ENCODE measurements around the gene ARHGAP26.

Gene ARHGAP26

GRCh38 chr5:143263272-143263810, 493.2 kb downstream of the ARHGAP26 start:
- no peak overlapping the region for H3K4me3 ChIP-seq (ENCODE audit: low read depth, low read length)
- DNase-seq (ENCODE audit: low read depth): no peak
- TF ChIP-seq, protein P1, sequence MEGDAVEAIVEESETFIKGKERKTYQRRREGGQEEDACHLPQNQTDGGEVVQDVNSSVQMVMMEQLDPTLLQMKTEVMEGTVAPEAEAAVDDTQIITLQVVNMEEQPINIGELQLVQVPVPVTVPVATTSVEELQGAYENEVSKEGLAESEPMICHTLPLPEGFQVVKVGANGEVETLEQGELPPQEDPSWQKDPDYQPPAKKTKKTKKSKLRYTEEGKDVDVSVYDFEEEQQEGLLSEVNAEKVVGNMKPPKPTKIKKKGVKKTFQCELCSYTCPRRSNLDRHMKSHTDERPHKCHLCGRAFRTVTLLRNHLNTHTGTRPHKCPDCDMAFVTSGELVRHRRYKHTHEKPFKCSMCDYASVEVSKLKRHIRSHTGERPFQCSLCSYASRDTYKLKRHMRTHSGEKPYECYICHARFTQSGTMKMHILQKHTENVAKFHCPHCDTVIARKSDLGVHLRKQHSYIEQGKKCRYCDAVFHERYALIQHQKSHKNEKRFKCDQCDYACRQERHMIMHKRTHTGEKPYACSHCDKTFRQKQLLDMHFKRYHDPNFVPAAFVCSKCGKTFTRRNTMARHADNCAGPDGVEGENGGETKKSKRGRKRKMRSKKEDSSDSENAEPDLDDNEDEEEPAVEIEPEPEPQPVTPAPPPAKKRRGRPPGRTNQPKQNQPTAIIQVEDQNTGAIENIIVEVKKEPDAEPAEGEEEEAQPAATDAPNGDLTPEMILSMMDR (IDR thresholded peaks at IDR 0.05; ENCODE audit: control insufficient read depth, extremely low read depth, insufficient read depth): no peak

DNA sequence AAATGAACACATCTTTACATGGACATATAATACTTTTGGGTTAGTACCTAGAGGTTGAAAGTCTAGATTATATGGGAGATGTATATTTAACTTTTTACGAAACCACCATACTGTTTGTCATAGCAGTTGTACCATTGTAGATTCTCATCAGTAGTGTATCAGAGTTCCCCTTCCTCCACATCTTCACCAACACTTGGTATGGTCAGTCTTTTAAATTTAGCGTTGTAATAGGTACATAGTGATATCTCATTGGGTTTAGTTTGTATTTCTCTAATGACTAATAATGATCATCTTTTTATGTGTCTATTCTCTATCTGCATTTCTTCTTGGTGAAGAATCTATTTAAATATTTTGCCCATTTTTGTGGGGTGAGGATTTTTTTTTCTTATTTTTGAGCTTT, 495.8 kb downstream of the ARHGAP26 start:
- DNase-seq (ENCODE audit: low read depth): no peak
- no peak overlapping the region for H3K4me3 ChIP-seq (ENCODE audit: low read depth, low read length)
- TF ChIP-seq, protein P1 (IDR thresholded peaks at IDR 0.05; ENCODE audit: control insufficient read depth, extremely low read depth, insufficient read depth): no peak

DNA sequence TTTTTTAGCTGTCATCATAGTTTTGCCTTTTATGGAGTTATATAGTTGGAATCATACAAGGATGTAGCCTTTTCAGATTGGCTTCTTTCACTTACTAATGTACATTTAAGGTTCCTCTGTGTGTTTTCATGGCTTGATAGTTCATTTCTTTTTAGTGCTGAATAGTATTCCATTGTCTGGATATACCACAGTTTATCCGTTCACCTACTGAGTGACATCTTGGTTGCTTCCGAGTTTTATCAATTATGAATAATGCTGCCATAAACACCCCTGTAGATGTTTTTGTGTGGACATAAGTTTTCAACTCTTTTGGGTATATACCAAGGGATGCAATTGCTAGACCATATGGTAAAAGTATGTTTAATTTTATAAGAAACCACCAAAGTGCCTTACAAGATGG, 497.0 kb downstream of the ARHGAP26 start:
- DNase-seq (ENCODE audit: low read depth): no peak
- no peak overlapping the region for H3K4me3 ChIP-seq (ENCODE audit: low read depth, low read length)
- TF ChIP-seq, protein P1 (IDR thresholded peaks at IDR 0.05; ENCODE audit: control insufficient read depth, extremely low read depth, insufficient read depth): no peak

DNA sequence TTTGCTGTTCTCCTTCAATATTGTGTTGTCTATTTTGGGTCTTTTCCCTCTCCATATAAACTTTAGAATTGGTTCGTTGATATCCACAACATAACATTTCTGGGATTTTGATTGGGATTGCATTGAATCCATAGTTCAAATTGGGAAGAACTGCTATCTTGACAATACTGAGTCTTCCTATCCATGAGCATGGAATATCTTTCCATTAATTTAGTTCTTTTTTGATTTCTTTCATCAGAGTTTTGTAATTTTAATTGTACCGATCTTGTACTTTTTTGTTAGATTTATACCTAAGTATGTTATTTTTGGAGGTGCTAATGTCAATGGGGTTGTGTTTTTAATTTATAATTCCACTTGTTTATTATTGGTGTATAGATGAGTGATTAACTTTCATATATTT, 498.2 kb downstream of the ARHGAP26 start:
- DNase-seq (ENCODE audit: low read depth): no peak
- TF ChIP-seq, protein P1 (IDR thresholded peaks at IDR 0.05; ENCODE audit: control insufficient read depth, extremely low read depth, insufficient read depth): no peak
- H3K4me3 ChIP-seq (ENCODE audit: low read depth, low read length): no peak overlapping the region

DNA sequence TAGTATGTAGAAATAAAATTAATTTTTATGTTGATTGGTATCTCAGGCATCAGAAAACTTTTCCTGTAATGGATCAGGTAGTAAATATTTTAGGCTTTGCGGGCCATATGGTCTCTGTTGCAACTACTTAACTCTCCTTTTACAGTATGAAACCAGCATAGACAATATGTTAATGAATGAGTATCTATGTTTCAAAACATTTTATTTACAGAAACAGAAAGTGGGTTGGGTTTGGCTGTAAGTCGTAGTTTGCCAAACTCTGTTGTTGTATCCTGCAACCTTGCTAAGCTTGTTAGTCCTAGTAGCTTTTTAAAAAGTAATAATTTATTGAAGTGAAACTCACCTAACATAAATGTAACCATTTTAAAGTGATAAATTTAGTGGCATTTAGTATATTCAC, 501.3 kb downstream of the ARHGAP26 start:
- DNase-seq (ENCODE audit: low read depth): no peak
- TF ChIP-seq, protein P1 (IDR thresholded peaks at IDR 0.05; ENCODE audit: control insufficient read depth, extremely low read depth, insufficient read depth): no peak
- no peak overlapping the region for H3K4me3 ChIP-seq (ENCODE audit: low read depth, low read length)

DNA sequence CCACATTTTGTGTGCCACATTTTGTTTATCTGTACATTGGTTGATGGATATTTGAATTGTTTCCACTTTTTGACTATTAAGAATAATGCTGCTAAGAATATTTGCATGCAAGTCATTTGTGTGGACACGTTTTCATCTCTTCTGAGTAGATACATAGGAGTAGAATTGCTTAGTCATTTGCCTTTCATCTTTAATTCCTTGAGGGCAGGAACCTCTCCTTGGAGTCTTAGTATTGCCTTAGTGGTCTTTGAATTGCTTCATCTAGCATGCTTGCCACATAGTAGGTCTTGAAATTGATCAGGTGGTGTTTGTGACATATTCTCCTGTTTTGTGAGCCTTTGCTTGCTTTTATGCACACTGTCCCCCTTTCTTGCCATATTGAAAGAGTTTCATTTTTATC, 504.8 kb downstream of the ARHGAP26 start:
- TF ChIP-seq, protein P1 (IDR thresholded peaks at IDR 0.05; ENCODE audit: control insufficient read depth, extremely low read depth, insufficient read depth): no peak
- no peak overlapping the region for H3K4me3 ChIP-seq (ENCODE audit: low read depth, low read length)
- no peak for DNase-seq (ENCODE audit: low read depth)

Data from LNCaP clone FGC (cell line).